PFSK-1 (cell line): ENCODE results near the gene NFIX.

ENCODE experiments used
- FOXP2 ChIP-seq: optimal IDR thresholded peaks from 2 replicates; pipeline ENCODE3; 2011; ENCODE audit warnings: borderline replicate concordance, control low read depth, inconsistent platforms; ENCODE audit not compliant: insufficient read depth; ENCODE audit errors: extremely low read length, extremely low read depth
- POLR2AphosphoS5 ChIP-seq: IDR thresholded peaks from 2 replicates; pipeline ENCODE4 v1.6.1; 2012; ENCODE audit warnings: low read depth, mild to moderate bottlenecking, control low read depth, low read length, moderate library complexity
- SIN3A ChIP-seq: IDR thresholded peaks from 2 replicates; pipeline ENCODE4 v1.6.1; 2012; ENCODE audit warnings: mild to moderate bottlenecking, low read length, moderate library complexity, borderline replicate concordance; ENCODE audit not compliant: insufficient read depth
- TAF1 ChIP-seq: IDR thresholded peaks from 2 replicates; pipeline ENCODE4 v1.6.1; 2012; ENCODE audit warnings: low read length, control low read depth, borderline replicate concordance; ENCODE audit not compliant: insufficient read depth
- TF ChIP-seq, protein P1 (sequence below), 2 experiments: IDR thresholded peaks; 2 replicates each; pipeline versions ENCODE4 v1.6.1 to v1.8.0; 2011 to 2012; ENCODE audit warnings: low read depth in 2 of 2, low read length in 2 of 2, control low read depth in 1 of 2, inconsistent platforms in 1 of 2, mild to moderate bottlenecking in 1 of 2, moderate library complexity in 1 of 2; ENCODE audit not compliant: insufficient read depth in 1 of 2

NFIX gene

DNA sequence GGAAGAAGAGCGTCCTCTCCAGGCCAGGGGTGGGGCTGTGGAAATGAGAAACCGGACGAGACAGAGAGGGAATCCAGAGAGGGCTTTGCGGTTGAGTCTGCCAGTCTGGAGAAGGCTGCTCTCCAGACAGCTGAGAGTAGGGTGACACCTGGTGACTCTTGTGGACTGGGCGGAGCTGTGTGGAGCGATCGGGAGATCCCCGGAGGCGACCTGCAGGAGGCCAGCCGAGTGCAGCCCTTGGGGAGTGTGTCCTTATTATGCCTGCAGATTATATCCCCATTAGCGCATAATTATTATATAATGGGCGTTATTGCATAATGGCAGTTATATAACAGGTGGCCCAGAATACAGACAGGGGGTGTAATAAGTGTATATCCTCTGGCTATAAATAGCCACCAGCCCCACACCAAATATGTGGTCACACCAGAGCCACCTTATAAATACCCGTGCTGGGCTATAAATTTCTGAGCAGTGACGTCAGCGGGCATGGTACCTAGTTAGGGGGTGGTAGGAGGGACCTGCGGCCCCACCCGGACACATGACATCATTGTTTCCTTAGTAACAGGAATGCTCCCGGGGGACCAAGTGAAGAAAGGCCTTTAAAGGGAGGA, 41.2 kb downstream of the NFIX start:
- TF ChIP-seq POLR2AphosphoS5 = no peak
- TF ChIP-seq SIN3A = no peak
- TF ChIP-seq, protein P1, sequence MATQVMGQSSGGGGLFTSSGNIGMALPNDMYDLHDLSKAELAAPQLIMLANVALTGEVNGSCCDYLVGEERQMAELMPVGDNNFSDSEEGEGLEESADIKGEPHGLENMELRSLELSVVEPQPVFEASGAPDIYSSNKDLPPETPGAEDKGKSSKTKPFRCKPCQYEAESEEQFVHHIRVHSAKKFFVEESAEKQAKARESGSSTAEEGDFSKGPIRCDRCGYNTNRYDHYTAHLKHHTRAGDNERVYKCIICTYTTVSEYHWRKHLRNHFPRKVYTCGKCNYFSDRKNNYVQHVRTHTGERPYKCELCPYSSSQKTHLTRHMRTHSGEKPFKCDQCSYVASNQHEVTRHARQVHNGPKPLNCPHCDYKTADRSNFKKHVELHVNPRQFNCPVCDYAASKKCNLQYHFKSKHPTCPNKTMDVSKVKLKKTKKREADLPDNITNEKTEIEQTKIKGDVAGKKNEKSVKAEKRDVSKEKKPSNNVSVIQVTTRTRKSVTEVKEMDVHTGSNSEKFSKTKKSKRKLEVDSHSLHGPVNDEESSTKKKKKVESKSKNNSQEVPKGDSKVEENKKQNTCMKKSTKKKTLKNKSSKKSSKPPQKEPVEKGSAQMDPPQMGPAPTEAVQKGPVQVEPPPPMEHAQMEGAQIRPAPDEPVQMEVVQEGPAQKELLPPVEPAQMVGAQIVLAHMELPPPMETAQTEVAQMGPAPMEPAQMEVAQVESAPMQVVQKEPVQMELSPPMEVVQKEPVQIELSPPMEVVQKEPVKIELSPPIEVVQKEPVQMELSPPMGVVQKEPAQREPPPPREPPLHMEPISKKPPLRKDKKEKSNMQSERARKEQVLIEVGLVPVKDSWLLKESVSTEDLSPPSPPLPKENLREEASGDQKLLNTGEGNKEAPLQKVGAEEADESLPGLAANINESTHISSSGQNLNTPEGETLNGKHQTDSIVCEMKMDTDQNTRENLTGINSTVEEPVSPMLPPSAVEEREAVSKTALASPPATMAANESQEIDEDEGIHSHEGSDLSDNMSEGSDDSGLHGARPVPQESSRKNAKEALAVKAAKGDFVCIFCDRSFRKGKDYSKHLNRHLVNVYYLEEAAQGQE (IDR thresholded peaks at IDR 0.05; ENCODE audit: insufficient read depth in 1 of 2, low read depth in 2 of 2, low read length in 2 of 2) = no peak
- TF ChIP-seq TAF1 = no peak
- no peak for TF ChIP-seq FOXP2

- TF ChIP-seq, protein P1 (IDR thresholded peaks at IDR 0.05; ENCODE audit: insufficient read depth in 1 of 2, low read depth in 2 of 2, low read length in 2 of 2) = no peak
- no peak for TF ChIP-seq FOXP2
- no peak for TF ChIP-seq TAF1
- TF ChIP-seq POLR2AphosphoS5 = no peak
- TF ChIP-seq SIN3A = no peak
These were observed 41.9 kb downstream of the NFIX start for GRCh38 chr19:13037161-13037560.

DNA sequence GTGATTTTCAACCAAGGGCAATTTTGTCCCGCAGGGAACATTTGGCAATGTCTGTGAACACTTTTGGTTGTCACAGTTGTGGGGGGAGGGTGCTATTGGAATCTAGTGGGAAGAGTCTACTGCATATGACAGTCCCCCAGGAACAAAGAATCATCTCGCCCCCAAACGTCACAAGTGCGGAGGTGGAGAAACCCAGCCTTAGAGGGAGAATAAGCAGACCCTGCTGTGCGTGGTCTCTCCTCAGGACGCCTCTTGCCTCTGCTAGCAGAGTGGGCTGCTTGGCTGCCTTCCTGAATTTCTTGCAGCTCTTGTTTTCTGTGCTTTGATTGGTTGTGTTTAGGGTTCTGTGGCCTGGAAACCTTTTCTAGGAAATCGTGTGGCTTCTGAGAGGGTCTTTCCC, 42.5 kb downstream of the NFIX start:
- TF ChIP-seq, protein P1 (IDR thresholded peaks at IDR 0.05; ENCODE audit: insufficient read depth in 1 of 2, low read depth in 2 of 2, low read length in 2 of 2) = no peak
- no peak for TF ChIP-seq SIN3A

- no peak for TF ChIP-seq TAF1
- TF ChIP-seq FOXP2 = no peak
- no peak for TF ChIP-seq POLR2AphosphoS5
- TF ChIP-seq SIN3A = no peak
- TF ChIP-seq, protein P1 (IDR thresholded peaks at IDR 0.05; ENCODE audit: insufficient read depth in 1 of 2, low read depth in 2 of 2, low read length in 2 of 2) = no peak
These were observed 43.3 kb downstream of the NFIX start for GRCh38 chr19:13038306-13039210.
